Gastrocnemius medialis (tissue), 4 donors: ENCODE data around the gene SLC8B1. TPM values are rescaled to one million over a fixed set of nuclear protein-coding genes. Genes with fewer than 3 reads are reported as not detected.

Source experiments
- ATAC-seq, 2 donors: fragments of 150-250 bp; one replicate each; pipeline ENCODE4 v1.9.1; 2016
- DNase-seq, 2 donors: peaks; one replicate each; pipeline ENCODE4 v3.0.0-alpha.2; 2019
- H3K27ac ChIP-seq, 4 donors: fragments of 200-600 bp; sonication (generic); 1 replicate in 1 of 4; 2 replicates in 3 of 4; pipeline ENCODE4 v1.5.1; 2016 to 2018; ENCODE audit warnings: mild to moderate bottlenecking in 2 of 4, moderate library complexity in 1 of 4
- H3K27me3 ChIP-seq, 3 donors: fragments of 200-600 bp; sonication (generic) in 2 of 3; 1 replicate in 1 of 3; 2 replicates in 2 of 3; pipeline versions ENCODE4 v1.5.1 to v1.6.0; 2016 to 2019; ENCODE audit warnings: mild to moderate bottlenecking in 1 of 3, moderate library complexity in 1 of 3
- H3K36me3 ChIP-seq, 2 donors: fragments of 200-600 bp; sonication (generic) in 1 of 2; one replicate each; pipeline ENCODE4 v1.5.1; 2017 to 2018
- H3K4me1 ChIP-seq, 2 donors: fragments of 200-600 bp; sonication (generic) in 1 of 2; one replicate each; pipeline ENCODE4 v1.5.1; 2016 to 2017; ENCODE audit warnings: mild to moderate bottlenecking in 2 of 2
- H3K4me3 ChIP-seq, 4 donors: fragments of 200-600 bp; sonication (generic) in 3 of 4; 1 replicate in 1 of 4; 2 replicates in 3 of 4; pipeline ENCODE4 v1.5.1; 2016 to 2019; ENCODE audit warnings: mild to moderate bottlenecking in 2 of 4
- H3K9me3 ChIP-seq, 3 donors: fragments of 200-600 bp; sonication (generic) in 2 of 3; 1 replicate in 1 of 3; 2 replicates in 2 of 3; pipeline ENCODE4 v1.5.1; 2016 to 2019
- CTCF ChIP-seq, 5 experiments: fragments of 450-650 bp in 3 of 5; fragments of 200-600 bp in 2 of 5; sonication (generic) in 2 of 5; IDR thresholded peaks in 4 of 5; conservative IDR thresholded peaks in 1 of 5; 1 replicate in 4 of 5; 2 replicates in 1 of 5; pipeline ENCODE4 v1.5.1; 2016 to 2019; ENCODE audit warnings: antibody characterized with exemption in 5 of 5, mild to moderate bottlenecking in 3 of 5, moderate library complexity in 3 of 5
- POLR2A ChIP-seq, 2 donors: fragments of 450-650 bp; IDR thresholded peaks; one replicate each; pipeline ENCODE4 v1.6.1; 2017; ENCODE audit warnings: antibody characterized with exemption in 2 of 2, mild to moderate bottlenecking in 2 of 2, moderate library complexity in 2 of 2
- in situ Hi-C, 4 donors: fragments of 200-750 bp; cut with MboI; loops; one replicate each; pipeline versions ENCODE4 v1.15.0 to v1.8.0; 2017; ENCODE audit warnings: low sequenced_read_pairs in 4 of 4
- intact Hi-C: fragments of 100-400 bp; cut with DNase I; formaldehyde crosslinking; loops from one replicate; pipeline ENCODE4 v1.15.1; 2023; ENCODE audit warnings: low total_unique reads
- microRNA-seq, 2 donors: library from miRNA; unstranded; fragments of <30 nt; microRNA quantifications; one replicate each; pipeline ENCODE4, GENCODE V29; 2016; ENCODE audit warnings: borderline replicate concordance in 2 of 2
- total RNA-seq, 4 donors: library from RNA; depleted of rRNA; stranded (reverse); fragments of >200 nt; gene quantifications; one replicate each; pipeline versions ENCODE4 v1.1.0 to v1.2.3, GENCODE V29; 2016

Gene SLC8B1
- total RNA-seq, 4 donors from 2014 or later, result 8.2 to 21.2 (median 14.5) TPM

GRCh38 chr12:113249546-113249945 is 85.4 kb downstream of the SLC8B1 start:
- TF ChIP-seq CTCF (IDR thresholded peaks at IDR 0.05 in 4 of 5, conservative IDR thresholded peaks at IDR 0.05 in 1 of 5) (no peak), POLR2A (IDR thresholded peaks at IDR 0.05) (no peak)
- intact Hi-C loops (no loop called here), in situ Hi-C loops (no loop called here)
- H3K4me3 ChIP-seq, result no peak overlapping the region
- H3K36me3 ChIP-seq, result peaks cover 0 to 3% of the 10 kb centered on the region in 2 donors
- H3K4me1 ChIP-seq, result peaks cover 48 to 68% of the 10 kb centered on the region in 2 donors
- H3K27me3 ChIP-seq, result no peaks in the 10 kb centered on the region
- no peak for DNase-seq
- no peaks in the 10 kb centered on the region for H3K9me3 ChIP-seq
- ATAC-seq, result no peak
- H3K27ac ChIP-seq, result peak overlapping the region; percentile 92 to 99 (median 96)

- Histone ChIP-seq H3K36me3 (peaks cover 0 to 3% of the 10 kb centered on the region in 2 donors), H3K4me3 (no peak overlapping the region), H3K4me1 (peaks cover 54 to 74% of the 10 kb centered on the region in 2 donors), H3K9me3 (no peaks in the 10 kb centered on the region), H3K27me3 (no peaks in the 10 kb centered on the region), H3K27ac (peak overlapping the region; percentile 92 to 99 (median 96))
- DNase-seq (no peak), ATAC-seq (no peak)
- in situ Hi-C loops, result no loop called here
- intact Hi-C loops, result no loop called here
- no peak for TF ChIP-seq CTCF (IDR thresholded peaks at IDR 0.05 in 4 of 5, conservative IDR thresholded peaks at IDR 0.05 in 1 of 5)
- no peak for TF ChIP-seq POLR2A (IDR thresholded peaks at IDR 0.05)
Measured at GRCh38 chr12:113248842-113249435, 86.0 kb downstream of the SLC8B1 start.

Small RNA genes lying within 50 kb of the gene (microRNA-seq; reads per million reads assigned to microRNA genes)
- gene MIR6762, result 0 to 0.85 reads per million in 2 donors

Other genes starting within 250 kb of the SLC8B1 start
- not detected for gene RASAL1, start 199.3 kb downstream of the SLC8B1 start, total RNA-seq
- not detected for gene CFAP73, start 185.4 kb downstream of the SLC8B1 start, total RNA-seq
- gene DDX54, start 149.6 kb downstream of the SLC8B1 start, total RNA-seq, result 100 to 1,000 TPM in 3 of 4 donors, 10 to 100 TPM in 1; 90.0 to 144 (median 108) TPM
- 10 to 100 TPM; 17.7 to 31.2 (median 23.1) TPM for gene RITA1, start 149.4 kb downstream of the SLC8B1 start, total RNA-seq
- 10 to 100 TPM; 21.4 to 27.0 (median 25.4) TPM for gene TPCN1, start 113.6 kb downstream of the SLC8B1 start, total RNA-seq
- gene PLBD2, start 23.5 kb upstream of the SLC8B1 start, total RNA-seq, result 10 to 100 TPM; 12.0 to 28.9 (median 26.8) TPM
- gene SDS, start 68.8 kb upstream of the SLC8B1 start, total RNA-seq, result 1 to 10 TPM in 2 of 4 donors, under 1 TPM in 2; 0.34 to 2.4 (median 0.86) TPM
- gene SDSL, start 87.3 kb upstream of the SLC8B1 start, total RNA-seq, result 1 to 10 TPM in 1 of 4 donors, under 1 TPM in 2, not detected in 1; 0.91 to 1.4 (median 0.98) TPM
- not detected for gene LHX5, start 136.8 kb upstream of the SLC8B1 start, total RNA-seq